Measurements from ENCODE around the gene LRP10. TPM values are rescaled to one million over a fixed set of nuclear protein-coding genes. Genes with fewer than 3 reads are reported as not detected.

LRP10 gene
- total RNA-seq, 1 experiment from 2014 or later: 42.7 TPM

DNA sequence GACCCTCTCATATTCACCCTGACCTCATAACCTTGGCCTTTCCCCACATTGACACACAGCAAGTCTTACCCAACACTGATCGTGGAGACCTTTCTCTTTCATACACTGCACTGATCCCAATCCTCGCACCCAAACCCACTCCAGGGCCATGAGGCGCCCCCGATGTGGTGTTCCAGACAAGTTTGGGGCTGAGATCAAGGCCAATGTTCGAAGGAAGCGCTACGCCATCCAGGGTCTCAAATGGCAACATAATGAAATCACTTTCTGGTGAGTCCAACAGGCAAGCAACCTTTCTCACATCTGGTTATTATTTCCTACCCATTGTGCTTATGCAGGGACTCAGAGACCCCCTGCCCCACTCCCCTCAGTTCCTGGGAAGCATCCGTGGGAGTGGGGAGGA is 29.8 kb upstream of the LRP10 start:
- peaks cover 0 to 10% of the 10 kb centered on the region in 2 experiments; a peak in 1 of 4 replicates for H3K4me1 ChIP-seq (ENCODE audit: control insufficient read depth in 1 of 2, insufficient read depth in 2 of 2, low read length in 2 of 2)

More for the DNA sequence above, 29.8 kb upstream of the LRP10 start:
- H3K9me3 ChIP-seq (ENCODE audit: control insufficient read depth in 1 of 2, insufficient read depth in 1 of 2, low read depth in 1 of 2, low read length in 2 of 2): no peaks in the 10 kb centered on the region
- no peak overlapping the region for H3K4me2 ChIP-seq (ENCODE audit: low read length)
- RAD21 ChIA-PET (ENCODE audit: low non-redundant PET in 1 of 2, low total read pairs in 2 of 2, uncharacterized antibody in 2 of 2, unreplicated experiment in 2 of 2): no interaction called here
- no peaks in the 10 kb centered on the region for H3K36me3 ChIP-seq (ENCODE audit: control insufficient read depth in 1 of 2, insufficient read depth in 2 of 2, low read length in 2 of 2)
- no peak overlapping the region for H3K27ac ChIP-seq (ENCODE audit: low read depth, low read length)
- DNase-seq (ENCODE audit: low read depth, low spot score): no peak
- TF ChIP-seq ZNF274 (IDR thresholded peaks at IDR 0.05; ENCODE audit: low read depth, low read length): no peak
- TF ChIP-seq ZFX (IDR thresholded peaks at IDR 0.05): no peak
- no peak for TF ChIP-seq FOSL1 (IDR thresholded peaks at IDR 0.05; ENCODE audit: low read depth)
- TF ChIP-seq RAD21 (IDR thresholded peaks at IDR 0.05; ENCODE audit: low read depth): no peak
- no peak for TF ChIP-seq POLR2AphosphoS5 (IDR thresholded peaks at IDR 0.05; ENCODE audit: low read depth, low read length)
- TF ChIP-seq YY1 (IDR thresholded peaks at IDR 0.05; ENCODE audit: extremely low read depth, insufficient replicate concordance, low read depth, low read length): no peak
- TF ChIP-seq, protein P1, sequence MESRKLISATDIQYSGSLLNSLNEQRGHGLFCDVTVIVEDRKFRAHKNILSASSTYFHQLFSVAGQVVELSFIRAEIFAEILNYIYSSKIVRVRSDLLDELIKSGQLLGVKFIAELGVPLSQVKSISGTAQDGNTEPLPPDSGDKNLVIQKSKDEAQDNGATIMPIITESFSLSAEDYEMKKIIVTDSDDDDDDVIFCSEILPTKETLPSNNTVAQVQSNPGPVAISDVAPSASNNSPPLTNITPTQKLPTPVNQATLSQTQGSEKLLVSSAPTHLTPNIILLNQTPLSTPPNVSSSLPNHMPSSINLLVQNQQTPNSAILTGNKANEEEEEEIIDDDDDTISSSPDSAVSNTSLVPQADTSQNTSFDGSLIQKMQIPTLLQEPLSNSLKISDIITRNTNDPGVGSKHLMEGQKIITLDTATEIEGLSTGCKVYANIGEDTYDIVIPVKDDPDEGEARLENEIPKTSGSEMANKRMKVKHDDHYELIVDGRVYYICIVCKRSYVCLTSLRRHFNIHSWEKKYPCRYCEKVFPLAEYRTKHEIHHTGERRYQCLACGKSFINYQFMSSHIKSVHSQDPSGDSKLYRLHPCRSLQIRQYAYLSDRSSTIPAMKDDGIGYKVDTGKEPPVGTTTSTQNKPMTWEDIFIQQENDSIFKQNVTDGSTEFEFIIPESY (IDR thresholded peaks at IDR 0.05; ENCODE audit: extremely low read depth, insufficient replicate concordance, low read length): no peak
- no peak for TF ChIP-seq EZH2phosphoT487 (IDR thresholded peaks at IDR 0.05; ENCODE audit: borderline replicate concordance)
- TF ChIP-seq, protein P2, sequence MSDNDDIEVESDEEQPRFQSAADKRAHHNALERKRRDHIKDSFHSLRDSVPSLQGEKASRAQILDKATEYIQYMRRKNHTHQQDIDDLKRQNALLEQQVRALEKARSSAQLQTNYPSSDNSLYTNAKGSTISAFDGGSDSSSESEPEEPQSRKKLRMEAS (IDR thresholded peaks at IDR 0.05): no peak
- no peak for TF ChIP-seq CBX3 (IDR thresholded peaks at IDR 0.05; ENCODE audit: low read depth)
- TF ChIP-seq JUND (IDR thresholded peaks at IDR 0.05): no peak
- no peak for TF ChIP-seq CEBPB (IDR thresholded peaks at IDR 0.05; ENCODE audit: low read depth)
- TF ChIP-seq, protein P3, sequence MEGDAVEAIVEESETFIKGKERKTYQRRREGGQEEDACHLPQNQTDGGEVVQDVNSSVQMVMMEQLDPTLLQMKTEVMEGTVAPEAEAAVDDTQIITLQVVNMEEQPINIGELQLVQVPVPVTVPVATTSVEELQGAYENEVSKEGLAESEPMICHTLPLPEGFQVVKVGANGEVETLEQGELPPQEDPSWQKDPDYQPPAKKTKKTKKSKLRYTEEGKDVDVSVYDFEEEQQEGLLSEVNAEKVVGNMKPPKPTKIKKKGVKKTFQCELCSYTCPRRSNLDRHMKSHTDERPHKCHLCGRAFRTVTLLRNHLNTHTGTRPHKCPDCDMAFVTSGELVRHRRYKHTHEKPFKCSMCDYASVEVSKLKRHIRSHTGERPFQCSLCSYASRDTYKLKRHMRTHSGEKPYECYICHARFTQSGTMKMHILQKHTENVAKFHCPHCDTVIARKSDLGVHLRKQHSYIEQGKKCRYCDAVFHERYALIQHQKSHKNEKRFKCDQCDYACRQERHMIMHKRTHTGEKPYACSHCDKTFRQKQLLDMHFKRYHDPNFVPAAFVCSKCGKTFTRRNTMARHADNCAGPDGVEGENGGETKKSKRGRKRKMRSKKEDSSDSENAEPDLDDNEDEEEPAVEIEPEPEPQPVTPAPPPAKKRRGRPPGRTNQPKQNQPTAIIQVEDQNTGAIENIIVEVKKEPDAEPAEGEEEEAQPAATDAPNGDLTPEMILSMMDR (IDR thresholded peaks at IDR 0.05 in 2 of 3, conservative IDR thresholded peaks at IDR 0.05 in 1 of 3; ENCODE audit: borderline replicate concordance in 1 of 3, insufficient read depth in 1 of 3, low read depth in 2 of 3, low read length in 2 of 3): no peak
- TF ChIP-seq EZH2 (IDR thresholded peaks at IDR 0.05): no peak
- TF ChIP-seq EGR1 (IDR thresholded peaks at IDR 0.05; ENCODE audit: low read depth): no peak
- TF ChIP-seq SP1 (IDR thresholded peaks at IDR 0.05; ENCODE audit: low read depth): no peak
- no peak for TF ChIP-seq ELF1 (IDR thresholded peaks at IDR 0.05; ENCODE audit: borderline replicate concordance, low read depth)
- no peak for ATAC-seq
- H3K79me2 ChIP-seq (ENCODE audit: insufficient read depth, low read length): no peaks in the 10 kb centered on the region
- H3K9ac ChIP-seq (ENCODE audit: low read length): no peak overlapping the region
- H3K27me3 ChIP-seq (ENCODE audit: insufficient read depth, low read length): no peaks in the 10 kb centered on the region
- intact Hi-C loops (cut with micrococcal nuclease): no loop called here
- H2AFZ ChIP-seq (ENCODE audit: low read depth, low read length, poor library complexity, severe bottlenecking): no peak overlapping the region
- POLR2A ChIA-PET: no interaction called here
- CTCF ChIA-PET: no interaction called here
- BruUV-seq (replicated peaks): no TSS peak
- no peaks in the 10 kb centered on the region for H3K9me2 ChIP-seq (ENCODE audit: insufficient read depth)
- no peaks in the 10 kb centered on the region for H4K20me1 ChIP-seq (ENCODE audit: insufficient read depth)
- H3K4me3 ChIP-seq (replicated peaks in 1 of 2; ENCODE audit: low read depth in 1 of 2, low read length in 2 of 2): no peak overlapping the region
